ENCODE results near the gene GLI1. TPM values are rescaled to one million over a fixed set of nuclear protein-coding genes. Genes with fewer than 3 reads are reported as not detected.

GLI1 gene
- total RNA-seq, 1 donor from 2014 or later = 5.8 TPM

GRCh38 chr12:57430112-57430930 is 29.3 kb upstream of the GLI1 start:
- DNase-seq (ENCODE audit: low read depth) (peak; percentile 26), FAIRE-seq (no peak)
- H3K9ac ChIP-seq (ENCODE audit: low read length) = peak overlapping the region; percentile 86
- H3K9me3 Mint-ChIP-seq (ENCODE audit: unreplicated experiment) = no peaks in the 10 kb centered on the region
- H3K27ac ChIP-seq (ENCODE audit: low read depth, low read length) = peak overlapping the region; percentile 84
- no peaks in the 10 kb centered on the region for H3K9me3 ChIP-seq (ENCODE audit: insufficient read depth, low read depth, low read length)
- peaks cover 5% of the 10 kb centered on the region for H4K20me1 ChIP-seq (ENCODE audit: insufficient read depth, low read length)
- H3K79me2 ChIP-seq (ENCODE audit: insufficient read depth, low read length) = peaks cover 41% of the 10 kb centered on the region
- H3K4me3 Mint-ChIP-seq (ENCODE audit: unreplicated experiment) = peak overlapping the region; percentile 92
- peak overlapping the region; percentile 95 for H3K27ac Mint-ChIP-seq (ENCODE audit: unreplicated experiment)
- H2AFZ ChIP-seq (ENCODE audit: low read depth, low read length) = peak overlapping the region; percentile 37
- no peaks in the 10 kb centered on the region for H3K36me3 ChIP-seq (ENCODE audit: insufficient read depth, low read length)
- H3K27me3 Mint-ChIP-seq (ENCODE audit: low read depth, unreplicated experiment) = no peaks in the 10 kb centered on the region
- peaks cover 4% of the 10 kb centered on the region for H3K36me3 Mint-ChIP-seq (ENCODE audit: low read depth, unreplicated experiment)
- peaks cover 11% of the 10 kb centered on the region for H3K4me1 Mint-ChIP-seq (ENCODE audit: low read depth, unreplicated experiment)
- no peaks in the 10 kb centered on the region for H3K27me3 ChIP-seq (ENCODE audit: insufficient read depth, low read length)
- peaks cover 4% of the 10 kb centered on the region for H3K4me1 ChIP-seq (ENCODE audit: insufficient read depth, low read length)
- peak overlapping the region; percentile 92 for H3K4me2 ChIP-seq (ENCODE audit: low read length)
- TF ChIP-seq EZH2 (IDR thresholded peaks at IDR 0.05; ENCODE audit: insufficient read depth, low read length) = no peak
- no peak for TF ChIP-seq CTCF (IDR thresholded peaks at IDR 0.05; ENCODE audit: insufficient read depth, low read depth, low read length)
- peak overlapping the region; percentile 76 for H3K4me3 ChIP-seq (ENCODE audit: insufficient read depth, low read depth, low read length)

- TF ChIP-seq CTCF (IDR thresholded peaks at IDR 0.05; ENCODE audit: insufficient read depth, low read depth, low read length) (no peak), EZH2 (IDR thresholded peaks at IDR 0.05; ENCODE audit: insufficient read depth, low read length) (no peak)
- no peak for FAIRE-seq
Measured at GRCh38 chr12:57430931-57431566, 28.5 kb upstream of the GLI1 start, which contains the start of gene R3HDM2. Gene R3HDM2 (minus strand): TSS chr12:57431043. CDS start chr12:57310428, 120,615 bp downstream.

More at GRCh38 chr12:57430931-57431566, 28.5 kb upstream of the GLI1 start, which contains the start of gene R3HDM2:
- Histone ChIP-seq H3K4me3 (ENCODE audit: insufficient read depth, low read depth, low read length) (peak within 1 kb of the TSS; percentile 76), H3K79me2 (ENCODE audit: insufficient read depth, low read length) (peaks cover 36% of the 10 kb centered on the region), H2AFZ (ENCODE audit: low read depth, low read length) (peak within 1 kb of the TSS; percentile 71), H3K27ac (ENCODE audit: low read depth, low read length) (peak within 1 kb of the TSS; percentile 84), H4K20me1 (ENCODE audit: insufficient read depth, low read length) (no peaks in the 10 kb centered on the region), H3K4me1 (ENCODE audit: insufficient read depth, low read length) (peaks cover 4% of the 10 kb centered on the region), H3K27me3 (ENCODE audit: insufficient read depth, low read length) (no peaks in the 10 kb centered on the region), H3K36me3 (ENCODE audit: insufficient read depth, low read length) (no peaks in the 10 kb centered on the region), H3K9ac (ENCODE audit: low read length) (peak within 1 kb of the TSS; percentile 86), H3K4me2 (ENCODE audit: low read length) (peak within 1 kb of the TSS; percentile 92), H3K9me3 (ENCODE audit: insufficient read depth, low read depth, low read length) (no peaks in the 10 kb centered on the region)
- H3K36me3 Mint-ChIP-seq (ENCODE audit: low read depth, unreplicated experiment) = peaks cover 4% of the 10 kb centered on the region
- DNase-seq (ENCODE audit: low read depth) = peak; percentile 90
- peaks cover 11% of the 10 kb centered on the region for H3K4me1 Mint-ChIP-seq (ENCODE audit: low read depth, unreplicated experiment)
- H3K27ac Mint-ChIP-seq (ENCODE audit: unreplicated experiment) = peak within 1 kb of the TSS; percentile 95
- no peaks in the 10 kb centered on the region for H3K27me3 Mint-ChIP-seq (ENCODE audit: low read depth, unreplicated experiment)
- no peaks in the 10 kb centered on the region for H3K9me3 Mint-ChIP-seq (ENCODE audit: unreplicated experiment)
- peak within 1 kb of the TSS; percentile 92 for H3K4me3 Mint-ChIP-seq (ENCODE audit: unreplicated experiment)

Measured in astrocyte (in vitro differentiated cells and primary cell).